ENCODE data around the gene CGB5.
"Not testable (repeated sequence)": the region's sequence is repeated elsewhere in the genome, so short reads cannot be mapped to it uniquely, and the experiment has no call there.

The CGB5 gene

DNA sequence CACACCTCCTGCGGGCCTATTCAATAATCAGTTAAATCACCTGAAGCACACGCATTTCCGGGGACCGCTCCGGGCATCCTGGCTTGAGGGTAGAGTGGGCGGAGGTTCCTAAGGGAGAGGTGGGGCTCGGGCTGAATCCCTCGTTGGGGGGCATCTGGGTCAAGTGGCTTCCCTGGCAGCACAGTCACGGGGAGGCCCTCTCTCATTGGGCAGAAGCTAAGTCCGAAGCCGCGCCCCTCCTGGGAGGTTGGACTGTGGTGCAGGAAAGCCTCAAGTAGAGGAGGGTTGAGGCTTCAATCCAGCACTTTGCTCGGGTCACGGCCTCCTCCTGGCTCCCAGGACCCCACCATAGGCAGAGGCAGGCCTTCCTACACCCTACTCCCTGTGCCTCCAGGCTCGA lies at the start of gene CGB5:
TSS of gene CGB5 (plus strand) at position 301 of the 400 bp plus-strand sequence. CDS start 362 bp downstream, outside the sequence.
- not testable (repeated sequence) for DNase-seq

DNA sequence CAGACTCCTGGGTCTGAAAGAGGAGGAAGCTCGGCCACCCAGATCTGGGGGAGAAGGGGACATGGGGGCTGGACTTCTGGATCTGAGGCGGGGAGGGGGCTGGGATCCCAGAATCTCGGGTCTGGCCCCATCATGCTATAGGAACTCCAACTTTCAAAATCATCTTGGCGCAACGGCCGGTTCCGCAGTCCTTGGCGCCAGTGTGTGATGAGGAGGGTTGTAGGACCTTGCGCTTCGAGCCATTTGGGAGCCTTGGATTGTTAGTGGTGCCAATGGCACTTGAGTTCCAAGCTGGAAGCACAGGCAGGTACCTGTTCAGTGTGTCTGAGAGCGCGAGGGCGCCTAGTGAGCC lies 49.6 kb upstream of the CGB5 start:
- DNase-seq = no peak

DNA sequence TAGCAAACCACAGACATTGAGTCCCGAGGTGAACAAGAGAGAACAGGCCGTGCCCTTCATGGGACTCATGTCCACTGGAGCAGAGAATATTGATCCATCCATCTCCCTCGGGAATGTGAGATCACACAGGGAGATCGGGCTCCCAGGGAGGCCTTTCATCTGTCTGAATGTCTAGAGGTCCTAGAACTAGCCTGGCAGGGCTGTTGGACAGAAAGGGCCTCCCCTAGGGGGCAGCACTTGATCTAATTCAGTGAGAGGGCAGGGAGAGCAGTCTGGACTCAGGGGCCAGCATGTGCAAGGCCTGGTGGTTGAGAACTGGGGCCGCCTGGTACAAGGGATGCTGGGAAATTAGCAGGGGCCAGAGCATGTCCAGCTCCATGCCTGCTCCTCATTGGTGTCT lies 45.7 kb upstream of the CGB5 start:
- peak; percentile 37 to 39 for DNase-seq

DNA sequence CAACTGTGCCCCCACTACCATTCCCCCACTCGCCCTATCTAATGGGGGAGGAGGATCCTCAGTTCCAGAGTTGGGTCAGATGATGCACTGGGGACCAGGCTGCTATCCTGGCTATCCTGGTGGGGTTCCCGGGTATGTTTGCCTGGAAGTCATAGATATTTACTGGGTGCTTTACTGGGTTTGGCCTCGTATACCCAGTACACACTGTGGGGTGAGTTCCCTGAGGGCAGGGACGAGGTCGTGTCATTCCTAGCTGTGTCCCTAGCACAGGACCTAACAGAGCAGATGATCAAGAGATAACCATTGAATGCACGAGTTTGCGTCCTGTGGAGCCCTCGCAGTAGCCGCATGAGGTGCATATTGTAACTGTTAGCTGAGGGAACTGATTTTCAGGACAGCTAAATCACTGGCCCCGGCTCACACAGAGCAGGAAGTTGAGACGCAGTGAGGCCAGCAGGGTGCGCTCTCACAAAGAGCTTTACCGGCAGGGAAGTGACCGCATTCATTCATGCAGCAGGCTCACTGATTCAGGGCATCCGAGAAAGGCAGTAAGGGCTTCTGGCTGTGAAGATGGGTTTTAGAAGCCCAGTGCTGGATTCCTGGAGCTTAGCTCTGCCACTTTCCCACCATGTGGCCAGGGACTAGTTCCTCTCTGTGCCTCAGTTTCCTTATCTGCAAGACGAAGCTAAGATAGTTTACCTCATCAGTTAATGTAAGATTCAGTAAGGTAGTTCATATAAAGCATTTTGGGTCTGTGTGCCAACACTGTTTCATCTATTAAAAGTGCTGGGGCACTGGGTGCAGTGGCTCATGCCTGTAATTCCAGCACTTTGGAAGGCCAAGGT lies 43.9 kb upstream of the CGB5 start:
- no peak for DNase-seq

DNA sequence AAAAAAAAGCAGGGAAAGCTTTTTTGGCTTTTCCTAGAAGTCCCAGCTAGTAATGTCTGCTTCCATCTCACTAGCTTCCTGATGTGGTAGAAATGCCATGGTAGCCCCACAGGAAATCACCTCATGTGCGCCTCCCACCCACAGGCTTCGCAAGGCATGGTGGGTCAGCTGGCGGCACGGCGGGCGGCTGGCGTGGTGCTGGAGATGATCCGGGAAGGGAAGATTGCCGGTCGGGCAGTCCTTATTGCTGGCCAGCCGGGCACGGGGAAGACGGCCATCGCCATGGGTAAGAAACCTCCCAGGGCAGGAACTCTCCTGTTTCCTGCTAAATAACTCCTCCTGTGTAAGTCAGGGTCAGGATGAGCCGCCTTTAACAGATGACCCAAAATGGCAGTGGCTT lies 39.5 kb upstream of the CGB5 start:
- no peak for DNase-seq

DNA sequence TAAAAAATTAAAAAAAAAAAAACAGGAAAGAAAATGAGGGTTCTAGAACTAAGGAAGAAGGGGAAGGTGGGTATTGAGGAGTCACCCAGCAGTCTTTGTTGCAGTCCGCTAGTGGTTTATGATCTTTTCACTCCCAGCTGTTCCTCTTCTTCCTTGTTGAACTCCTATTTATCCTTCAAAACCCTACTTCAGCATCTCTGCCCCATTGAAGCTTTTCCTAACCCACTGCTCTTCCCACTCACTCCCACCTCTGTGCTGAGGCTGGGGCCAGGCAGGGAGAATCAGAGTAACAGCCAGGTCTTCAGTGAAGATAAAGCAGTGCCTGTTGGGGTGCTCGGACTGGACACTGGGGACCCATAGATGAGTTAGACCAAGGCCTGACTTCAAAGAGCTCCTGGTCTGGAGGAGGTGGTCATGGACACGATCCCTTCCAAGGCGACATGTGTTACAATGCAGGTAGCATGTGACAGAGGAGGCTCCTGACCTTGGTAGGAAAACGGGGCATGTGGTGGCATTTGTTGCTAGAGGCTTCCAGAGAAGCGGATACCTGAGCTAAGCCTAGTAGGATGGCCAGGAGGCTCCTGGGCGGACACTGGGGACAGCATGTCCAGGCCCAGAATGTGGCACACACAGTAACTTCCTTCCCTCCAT lies 38.6 kb upstream of the CGB5 start:
- no peak for DNase-seq

DNA sequence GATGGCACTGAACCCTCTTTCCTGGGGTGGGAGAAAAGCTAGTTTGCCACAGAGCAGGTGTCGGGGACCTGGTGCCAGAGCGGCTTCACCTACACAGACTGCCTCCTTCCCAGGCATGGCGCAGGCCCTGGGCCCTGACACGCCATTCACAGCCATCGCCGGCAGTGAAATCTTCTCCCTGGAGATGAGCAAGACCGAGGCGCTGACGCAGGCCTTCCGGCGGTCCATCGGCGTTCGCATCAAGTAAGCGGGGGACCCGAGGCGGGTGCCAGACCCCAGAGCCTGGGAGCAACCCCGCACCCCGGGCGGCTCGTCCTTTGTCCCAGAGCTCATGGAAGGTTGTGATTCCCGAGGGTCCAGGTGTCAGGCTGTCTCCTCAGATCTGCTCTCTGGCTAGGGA lies 36.7 kb upstream of the CGB5 start:
- no peak for DNase-seq

DNA sequence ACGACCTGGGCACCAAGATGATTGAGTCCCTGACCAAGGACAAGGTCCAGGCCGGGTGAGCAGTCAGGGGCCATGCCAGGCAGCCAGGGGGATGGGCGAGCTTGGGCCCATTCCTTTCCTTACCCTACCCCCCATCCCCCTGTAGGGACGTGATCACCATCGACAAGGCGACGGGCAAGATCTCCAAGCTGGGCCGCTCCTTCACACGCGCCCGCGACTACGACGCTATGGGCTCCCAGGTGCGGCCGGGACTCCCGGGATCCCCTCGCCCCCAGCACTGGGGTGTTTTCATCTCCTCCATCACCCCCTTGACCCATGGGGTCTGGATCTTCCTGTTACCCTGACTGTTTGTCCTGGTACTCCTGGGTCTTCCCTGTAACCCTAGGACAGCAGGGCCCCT lies 33.8 kb upstream of the CGB5 start:
- DNase-seq = no peak

DNA sequence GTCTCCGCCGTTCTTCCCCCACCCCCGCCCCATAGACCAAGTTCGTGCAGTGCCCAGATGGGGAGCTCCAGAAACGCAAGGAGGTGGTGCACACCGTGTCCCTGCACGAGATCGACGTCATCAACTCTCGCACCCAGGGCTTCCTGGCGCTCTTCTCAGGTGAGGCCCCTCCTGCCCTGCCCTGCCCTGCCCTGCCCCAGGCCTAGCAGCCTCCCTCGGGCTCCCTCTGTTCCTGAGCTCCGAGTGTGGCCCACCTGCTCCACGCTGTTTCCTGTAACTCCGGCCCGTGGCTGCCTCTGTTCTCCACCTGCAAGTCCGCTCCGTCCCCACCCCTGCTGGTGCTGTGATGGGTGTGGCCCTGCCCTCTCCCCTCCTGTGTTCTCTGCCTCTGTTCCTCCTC lies 33.2 kb upstream of the CGB5 start:
- DNase-seq = no peak

DNA sequence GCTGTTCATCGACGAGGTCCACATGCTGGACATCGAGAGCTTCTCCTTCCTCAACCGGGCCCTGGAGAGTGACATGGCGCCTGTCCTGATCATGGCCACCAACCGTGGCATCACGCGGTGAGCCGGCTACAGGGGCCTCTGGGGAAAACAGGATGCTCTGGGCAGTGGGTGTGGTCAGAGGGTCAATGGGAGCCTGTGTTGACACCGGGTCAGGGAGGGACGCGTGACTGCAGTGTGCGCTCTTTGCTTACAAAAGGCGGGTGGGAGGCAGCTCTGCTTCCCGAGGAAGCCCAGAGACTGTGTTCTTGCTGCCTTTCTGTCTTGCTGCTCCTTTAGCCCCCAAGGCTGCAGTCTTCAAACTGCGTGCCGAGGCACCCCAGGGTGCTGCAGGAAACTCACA lies 32.5 kb upstream of the CGB5 start:
- no peak for DNase-seq

DNA sequence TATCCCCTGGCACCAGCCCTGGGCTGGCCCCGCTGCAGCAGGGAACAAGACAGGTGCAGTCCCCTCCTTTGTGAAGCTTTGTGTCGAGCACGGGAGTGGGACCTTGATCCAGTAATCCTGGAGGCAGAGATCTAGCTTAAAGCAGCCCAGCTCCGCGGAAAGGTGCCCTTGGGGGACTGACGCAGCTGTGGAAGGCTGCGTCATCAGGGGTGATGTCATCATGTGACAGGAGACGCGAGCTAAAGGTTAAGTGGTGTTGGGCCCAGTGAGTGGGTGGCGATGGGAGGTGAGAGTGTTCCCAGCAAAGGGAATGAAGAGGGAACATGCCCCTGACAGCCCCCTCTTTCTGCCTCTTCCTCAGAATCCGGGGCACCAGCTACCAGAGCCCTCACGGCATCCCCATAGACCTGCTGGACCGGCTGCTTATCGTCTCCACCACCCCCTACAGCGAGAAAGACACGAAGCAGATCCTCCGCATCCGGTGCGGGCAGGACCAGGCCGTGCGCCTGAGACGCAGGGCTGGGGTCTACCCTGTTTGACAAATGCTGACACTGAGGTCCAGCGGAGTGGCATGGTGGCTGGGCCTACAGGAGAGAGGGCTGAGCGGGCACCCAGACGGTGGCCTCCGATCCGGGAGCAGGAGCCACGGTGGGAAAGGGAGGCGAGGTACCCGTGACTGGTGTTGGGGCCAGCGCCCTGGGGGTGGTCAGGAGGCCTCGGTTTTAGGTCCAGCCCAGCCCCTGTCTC lies 29.4 kb upstream of the CGB5 start:
- no peak for DNase-seq

DNA sequence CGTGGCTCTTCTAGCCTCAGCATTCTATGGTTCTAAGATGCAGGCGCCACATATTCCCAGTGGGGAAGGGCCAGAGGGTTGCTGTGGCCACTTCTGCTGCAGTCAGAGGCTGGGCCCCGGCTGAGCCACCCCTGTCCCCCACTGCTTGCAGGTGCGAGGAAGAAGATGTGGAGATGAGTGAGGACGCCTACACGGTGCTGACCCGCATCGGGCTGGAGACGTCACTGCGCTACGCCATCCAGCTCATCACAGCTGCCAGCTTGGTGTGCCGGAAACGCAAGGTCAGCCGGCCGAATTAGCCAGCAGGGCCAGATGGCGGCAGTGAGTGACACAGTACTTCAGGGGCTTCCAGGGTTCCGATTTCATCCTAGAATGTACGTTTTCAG lies 28.8 kb upstream of the CGB5 start:
- DNase-seq = no peak

DNA sequence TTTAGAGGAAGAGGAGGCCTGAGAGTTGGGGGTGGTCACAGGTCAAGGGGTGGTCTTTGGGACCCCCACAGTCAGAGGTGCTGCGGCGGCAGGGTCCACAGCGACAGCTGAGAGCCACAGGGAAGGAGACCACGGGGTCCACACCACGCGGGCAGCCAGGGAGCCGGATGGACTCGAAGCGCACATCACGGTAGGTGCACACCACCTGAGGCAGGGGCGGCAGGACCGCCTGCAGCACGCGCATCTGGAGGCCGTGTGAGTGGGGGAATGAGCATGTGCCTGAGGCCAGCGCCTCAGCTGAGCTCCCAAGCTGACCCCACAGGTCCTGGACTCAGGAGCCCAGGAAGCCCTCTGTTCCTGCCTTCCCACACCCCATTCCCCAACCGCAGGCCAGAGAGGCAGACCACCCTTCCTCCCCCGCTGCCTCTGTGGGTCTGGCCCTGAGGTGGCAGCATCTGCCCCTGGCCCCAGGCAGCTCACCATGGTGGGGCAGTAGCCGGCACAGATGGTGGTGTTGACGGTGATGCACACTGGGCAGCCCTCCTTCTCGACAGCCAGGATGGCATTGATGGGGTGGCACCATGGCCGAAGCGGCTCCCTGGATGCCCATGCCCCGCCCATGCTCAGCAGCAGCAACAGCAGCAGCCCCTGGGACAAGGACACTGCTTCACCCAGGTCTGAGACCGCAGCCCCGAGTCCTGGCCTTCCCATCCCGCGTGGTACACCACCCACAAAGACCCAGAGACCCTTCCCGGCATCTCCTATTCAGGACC lies 27.4 kb upstream of the CGB5 start:
- no peak for DNase-seq

DNA sequence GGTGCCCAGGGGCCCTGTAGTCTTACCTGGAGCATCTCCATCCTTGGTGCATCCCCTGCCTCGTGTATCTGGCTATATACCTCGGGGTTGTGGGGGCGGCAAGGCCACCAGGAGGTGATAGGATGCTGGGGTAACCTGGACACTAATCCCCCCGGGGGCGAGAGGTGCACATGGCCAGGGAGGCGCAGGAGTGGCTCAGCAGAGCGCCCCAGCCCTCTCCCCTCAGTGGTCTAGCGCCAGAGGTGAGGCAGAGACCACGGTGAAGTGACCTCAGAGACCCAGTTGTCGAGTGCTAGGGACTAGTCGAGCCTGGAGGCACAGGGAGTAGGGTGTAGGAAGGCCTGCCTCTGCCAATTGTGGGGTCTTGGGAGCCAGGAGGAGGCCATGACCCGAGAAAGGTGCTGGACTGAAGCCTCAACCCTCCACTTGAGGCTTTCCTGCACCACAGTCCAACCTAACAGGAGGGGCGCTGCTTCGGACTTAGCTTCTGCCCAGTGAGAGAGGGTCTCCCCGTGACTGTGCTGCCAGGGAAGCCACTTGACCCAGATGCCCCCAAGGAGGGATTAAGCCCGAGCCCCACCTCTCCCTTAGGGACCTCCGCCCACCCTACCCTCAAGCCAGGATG lies 26.5 kb upstream of the CGB5 start, which contains the start of gene LHB:
TSS of gene LHB (minus strand) at position 51 of the 625 bp plus-strand sequence. CDS start at position 41, 10 bp downstream.
- no peak for DNase-seq

DNA sequence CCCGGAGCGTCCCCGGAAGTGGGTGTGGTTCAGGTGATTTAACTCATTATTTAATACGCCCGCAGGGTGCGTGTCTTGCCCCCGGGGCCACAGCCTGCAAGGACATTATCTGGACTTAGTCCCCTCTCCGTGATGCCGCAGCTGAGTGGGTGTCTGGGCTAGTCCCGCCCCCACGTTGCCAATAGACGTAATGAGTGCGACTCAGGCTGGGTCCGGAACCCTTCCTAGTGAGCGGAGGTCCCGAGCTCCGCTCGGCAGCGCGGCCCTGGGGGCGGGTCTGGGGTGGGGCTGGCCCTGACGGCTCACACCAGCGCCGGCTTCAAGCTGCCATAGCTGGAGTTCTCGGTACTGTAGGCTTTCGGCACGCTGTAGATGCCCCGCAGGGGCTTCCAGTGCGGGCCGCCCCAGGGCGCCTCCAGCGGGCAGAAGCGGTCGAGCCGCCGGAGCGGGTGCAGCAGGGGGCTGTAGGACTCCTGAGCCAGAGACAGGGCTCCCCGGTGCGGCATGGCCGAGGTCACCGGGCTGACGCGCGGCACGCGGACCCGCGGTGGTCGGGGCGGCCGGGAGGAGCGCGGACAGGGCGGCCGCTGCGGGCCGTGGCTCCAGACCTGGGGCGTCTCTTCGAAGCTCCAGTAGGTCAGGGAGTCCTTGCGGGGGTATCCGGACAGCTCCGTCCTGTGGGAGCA lies 25.8 kb upstream of the CGB5 start:
- DNase-seq = no peak

DNA sequence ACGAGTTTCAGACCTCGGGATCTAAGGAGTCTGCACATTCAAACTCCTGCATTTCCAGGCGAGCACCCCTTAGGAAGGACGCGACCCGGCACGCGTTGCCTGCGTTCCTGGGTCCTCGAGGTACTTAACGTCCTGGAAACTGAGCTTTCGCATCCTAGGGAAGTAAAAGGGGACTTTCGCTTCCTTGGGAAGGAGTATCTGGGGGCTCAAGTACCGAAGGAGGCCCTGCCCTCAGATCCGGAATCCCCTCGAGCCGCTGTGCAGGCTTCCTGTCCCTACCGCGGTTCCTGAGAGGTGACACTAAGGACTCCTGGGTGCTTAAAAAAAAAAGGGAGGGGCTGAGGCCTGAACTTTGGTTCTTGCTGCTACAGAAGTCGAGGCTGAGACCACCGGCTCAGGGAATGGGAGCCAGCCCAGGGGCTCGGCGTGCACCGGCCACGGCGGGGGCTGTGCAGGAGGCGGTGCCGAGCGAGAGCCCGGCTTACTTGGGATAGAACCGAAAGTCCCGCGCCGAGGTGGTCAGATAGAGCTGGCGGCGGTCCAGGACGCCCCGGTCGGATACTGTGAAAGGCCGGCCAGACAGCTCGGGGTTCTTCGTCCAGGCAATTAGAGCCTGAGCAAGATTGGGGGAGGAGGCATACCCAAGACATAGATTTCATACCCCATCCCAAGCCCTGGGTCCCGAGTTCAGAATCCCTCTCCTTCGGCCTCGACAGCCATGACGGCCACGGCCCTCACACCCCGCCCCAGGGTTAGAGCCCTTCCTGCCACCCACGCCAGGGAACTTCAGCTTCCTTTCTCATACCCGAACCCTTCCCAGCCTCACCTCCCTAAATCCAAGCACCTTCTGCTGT lies 25.0 kb upstream of the CGB5 start:
- not testable (repeated sequence) for DNase-seq

DNA sequence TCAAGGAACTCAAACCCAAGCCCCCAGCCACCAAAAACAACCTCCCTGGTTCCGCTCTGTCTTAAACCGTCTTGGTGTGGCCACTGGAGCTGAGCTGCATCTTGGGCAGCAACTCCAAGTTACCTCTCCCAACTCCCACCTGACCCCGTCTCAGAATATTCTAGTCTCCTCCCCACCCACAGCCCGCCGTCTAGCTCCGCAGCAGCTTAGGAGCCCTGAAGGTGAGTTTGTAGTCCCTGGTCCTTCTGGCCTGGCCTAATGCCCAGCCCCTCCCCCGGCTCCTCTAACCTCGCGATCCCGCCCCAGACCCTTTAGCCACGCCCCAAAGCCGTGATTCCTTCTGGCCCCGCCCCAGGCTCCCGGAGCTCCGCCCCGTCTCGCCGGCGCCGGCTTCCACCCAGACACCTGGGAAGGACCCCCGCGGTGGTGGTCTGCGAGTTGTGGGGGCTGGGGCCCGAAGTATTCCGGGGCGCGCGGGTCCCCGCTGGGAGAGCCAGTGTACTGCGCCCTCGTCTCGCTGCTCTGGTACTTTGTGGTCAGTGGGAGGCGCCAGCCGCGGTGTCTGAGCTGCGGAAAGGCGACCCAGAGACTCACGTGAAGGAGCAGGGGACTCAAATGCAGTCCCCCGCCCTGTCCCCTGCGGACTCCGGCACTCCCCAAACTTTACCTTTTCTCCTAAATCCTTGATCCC lies 24.3 kb upstream of the CGB5 start:
- DNase-seq = peak; percentile 50 to 70

DNA sequence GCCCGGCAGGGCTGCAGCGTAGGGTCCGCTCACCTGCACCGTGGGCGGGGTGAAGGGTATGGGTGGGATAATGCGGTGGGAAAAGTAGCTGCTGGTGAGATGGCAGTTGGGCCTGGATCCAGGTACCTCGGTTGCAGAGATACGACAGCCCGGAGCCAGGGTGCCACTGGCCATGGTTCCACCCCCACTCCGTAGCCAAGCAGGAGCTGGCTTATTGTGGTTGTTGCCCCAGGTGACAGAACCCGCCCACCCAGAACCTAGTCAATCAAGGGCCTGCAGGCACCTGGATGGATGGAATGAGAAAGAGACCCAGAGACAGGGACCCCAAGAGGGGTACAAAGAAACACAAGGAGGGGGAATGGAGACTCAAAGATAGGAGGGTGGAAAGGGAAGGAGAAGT lies 23.3 kb upstream of the CGB5 start:
- no peak for DNase-seq

DNA sequence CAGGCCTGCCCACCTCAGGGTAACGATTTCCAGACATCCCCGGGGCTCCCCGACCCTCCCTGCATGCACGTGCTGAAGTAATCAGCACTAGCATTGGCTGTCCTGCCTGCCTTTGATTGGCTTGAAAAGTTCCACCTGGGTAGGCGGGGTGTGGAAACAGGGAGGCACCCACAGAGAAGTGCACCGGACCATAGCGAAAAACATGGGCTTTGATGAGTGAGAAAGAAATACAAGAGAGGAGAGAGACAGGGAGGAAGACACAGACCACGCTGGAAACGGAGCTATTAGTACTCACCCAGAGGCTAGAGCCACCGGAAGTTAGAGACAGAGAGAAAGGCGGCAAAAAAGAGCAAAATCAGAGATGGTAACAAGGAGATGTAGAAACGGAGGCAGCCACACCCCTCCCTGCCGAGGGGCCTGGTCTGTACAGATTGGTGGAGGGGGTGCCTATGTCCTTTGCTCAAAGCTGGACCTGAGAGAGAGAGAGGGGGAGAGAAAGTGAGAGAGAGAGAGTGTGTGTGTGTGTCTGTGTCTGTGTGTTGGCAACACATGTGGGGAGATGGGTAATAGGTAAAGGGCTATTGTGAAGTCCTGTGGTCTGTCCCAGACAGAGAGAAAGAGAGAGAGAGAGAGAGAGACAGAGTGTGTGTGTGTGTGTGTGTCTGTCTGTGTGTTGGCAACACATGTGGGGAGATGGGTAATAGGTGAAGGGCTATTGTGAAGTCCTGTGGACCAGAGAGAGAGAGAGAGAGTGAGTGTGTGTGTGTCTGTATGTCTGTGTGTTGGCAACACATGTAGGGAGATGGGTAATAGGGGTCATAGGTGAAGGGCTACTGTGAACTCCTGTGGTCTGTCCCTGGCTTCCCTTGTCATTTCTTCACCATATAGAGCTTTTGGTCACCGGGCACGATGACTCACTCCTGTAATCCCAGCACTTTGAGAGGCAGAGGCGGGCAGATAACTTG lies 22.4 kb upstream of the CGB5 start:
- DNase-seq = no peak
